HG02588 (cell line): ENCODE measurements around the gene OLFML1.
A peak's percentile ranks its signal among the peaks of the same experiment; 100 is the strongest.

ENCODE experiments used
- ATAC-seq: cut with Tn5 transposase; IDR thresholded peaks from one replicate; pipeline ENCODE4 v1.9.1; 2021; ENCODE audit warnings: mild to moderate bottlenecking, moderate library complexity; ENCODE audit not compliant: unreplicated experiment

The OLFML1 gene

GRCh38 chr11:7530013-7530640 lies 44.8 kb downstream of the OLFML1 start:
- no peak for ATAC-seq

- ATAC-seq, result peak; percentile 35
Measured at GRCh38 chr11:7531011-7531410, 45.7 kb downstream of the OLFML1 start.

GRCh38 chr11:7532405-7533145 lies 47.3 kb downstream of the OLFML1 start:
- no peak for ATAC-seq

GRCh38 chr11:7533199-7534041 lies 48.1 kb downstream of the OLFML1 start:
- peak; percentile 14 for ATAC-seq

- ATAC-seq, result peak; percentile 63
Measured at GRCh38 chr11:7534042-7534378, 48.7 kb downstream of the OLFML1 start.

GRCh38 chr11:7536100-7536499 lies 50.8 kb downstream of the OLFML1 start:
- no peak for ATAC-seq

GRCh38 chr11:7537265-7537664 lies 52.0 kb downstream of the OLFML1 start:
- no peak for ATAC-seq

GRCh38 chr11:7538031-7538430 lies 52.7 kb downstream of the OLFML1 start:
- no peak for ATAC-seq

GRCh38 chr11:7538466-7539454 lies 53.5 kb downstream of the OLFML1 start:
- no peak for ATAC-seq

- ATAC-seq, result no peak
Measured at GRCh38 chr11:7540830-7541555, 55.7 kb downstream of the OLFML1 start.

- ATAC-seq, result no peak
Measured at GRCh38 chr11:7543302-7543701, 58.0 kb downstream of the OLFML1 start.

GRCh38 chr11:7544021-7544420 lies 58.7 kb downstream of the OLFML1 start:
- ATAC-seq, result no peak

GRCh38 chr11:7545611-7546010 lies 60.3 kb downstream of the OLFML1 start:
- ATAC-seq, result no peak

GRCh38 chr11:7546324-7546791 lies 61.1 kb downstream of the OLFML1 start:
- no peak for ATAC-seq

- no peak for ATAC-seq
Measured at GRCh38 chr11:7547687-7548086, 62.4 kb downstream of the OLFML1 start.

GRCh38 chr11:7548659-7549274 lies 63.5 kb downstream of the OLFML1 start:
- peak; percentile 79 for ATAC-seq

GRCh38 chr11:7549681-7550080 lies 64.4 kb downstream of the OLFML1 start:
- ATAC-seq, result no peak

GRCh38 chr11:7551571-7551970 lies 66.3 kb downstream of the OLFML1 start:
- no peak for ATAC-seq

GRCh38 chr11:7552666-7553065 lies 67.4 kb downstream of the OLFML1 start:
- ATAC-seq, result no peak
